K562 (cell line): ENCODE data around the gene MAP3K4. TPM values are rescaled to one million over a fixed set of nuclear protein-coding genes. Genes with fewer than 3 reads are reported as not detected.

ENCODE experiments used
- ATF3 ChIP-seq, 2 experiments: fragments of 450-650 bp in 1 of 2; sonication (generic) in 1 of 2; formaldehyde crosslinking in 1 of 2; IDR thresholded peaks in 1 of 2; conservative IDR thresholded peaks in 1 of 2; 2 replicates each; pipeline versions ENCODE4 v1.6.1 to v1.8.1; 2016 to 2023; ENCODE audit warnings: mild to moderate bottlenecking in 2 of 2, moderate library complexity in 2 of 2, inconsistent platforms in 1 of 2, missing genetic modification reagents in 1 of 2
- BACH1 ChIP-seq: fragments of 200-800 bp; sonication (Bioruptor generic); IDR thresholded peaks from 2 replicates; pipeline ENCODE4 v1.6.1; 2016; ENCODE audit warnings: missing genetic modification characterization, missing compliant biosample characterization
- CTCF ChIP-seq, 3 experiments: IDR thresholded peaks in 2 of 3; conservative IDR thresholded peaks in 1 of 3; 2 replicates each; pipeline ENCODE4 v1.5.1; 2011 to 2012; ENCODE audit warnings: low read length in 3 of 3, mild to moderate bottlenecking in 3 of 3, control low read depth in 2 of 3, improper control_type of control experiment in 1 of 3, inconsistent platforms in 1 of 3, low read depth in 1 of 3, mixed read lengths in 1 of 3, moderate library complexity in 1 of 3; ENCODE audit not compliant: insufficient read depth in 2 of 3
- DEAF1 ChIP-seq: fragments of 450-650 bp; formaldehyde crosslinking; IDR thresholded peaks from 2 replicates; pipeline ENCODE4 v1.4.0; 2020; ENCODE audit warnings: mild to moderate bottlenecking, moderate library complexity
- FIP1L1 ChIP-seq: fragments of 200-400 bp; formaldehyde crosslinking; IDR thresholded peaks from 2 replicates; pipeline ENCODE4 v1.6.1; 2018; ENCODE audit warnings: mild to moderate bottlenecking, low read depth, low read length; ENCODE audit not compliant: poor library complexity, severe bottlenecking
- GABPB1 ChIP-seq: sonication (generic); formaldehyde crosslinking; IDR thresholded peaks from 2 replicates; pipeline ENCODE4 v1.8.0; 2022; ENCODE audit warnings: mild to moderate bottlenecking, missing genetic modification reagents
- HNRNPK ChIP-seq: fragments of 200-400 bp; formaldehyde crosslinking; IDR thresholded peaks from one replicate; pipeline ENCODE4 v1.6.1; 2018; ENCODE audit warnings: mild to moderate bottlenecking, low read depth, low read length; ENCODE audit not compliant: poor library complexity, severe bottlenecking
- HSF4 ChIP-seq: fragments of 250-450 bp; sonication (Bioruptor Pico); IDR thresholded peaks from 2 replicates; pipeline ENCODE4 v2.1.2; 2022; ENCODE audit warnings: mild to moderate bottlenecking, moderate library complexity, borderline replicate concordance
- MTA2 ChIP-seq: fragments of 450-650 bp; IDR thresholded peaks from 2 replicates; pipeline ENCODE4 v1.6.1; 2016; ENCODE audit warnings: low read depth
- POLR2G ChIP-seq: fragments of 200-400 bp; formaldehyde crosslinking; IDR thresholded peaks from 2 replicates; pipeline ENCODE4 v1.6.1; 2017; ENCODE audit warnings: low read depth, mild to moderate bottlenecking, antibody characterized with exemption, low read length, moderate library complexity
- SIN3B ChIP-seq: fragments of 450-650 bp; IDR thresholded peaks from 2 replicates; pipeline ENCODE4 v1.6.1; 2017; ENCODE audit warnings: low read depth, mild to moderate bottlenecking, moderate library complexity
- THRAP3 ChIP-seq: fragments of 450-650 bp; IDR thresholded peaks from 2 replicates; pipeline ENCODE4 v1.6.1; 2016; ENCODE audit warnings: mild to moderate bottlenecking, inconsistent platforms, borderline replicate concordance
- polyA plus RNA-seq, 8 experiments: library from polyadenylated mRNA; depleted of rRNA in 4 of 8; stranded (reverse) in 5 of 8; unstranded in 3 of 8; fragments of >200 nt; fragmentation: Nextera tagmentation in 2 of 8; fragmentation: Illumina TruSeq in 1 of 8; extraction: Ambion mirVana in 2 of 8; extraction: Trizol in 1 of 8; gene quantifications; 2 replicates each; pipeline versions ENCODE4 v1.2.1 to v1.2.3, GENCODE V29; 2011 to 2014; ENCODE audit warnings: inconsistent platforms in 1 of 8, missing spikeins in 1 of 8
- total RNA-seq, 7 experiments: library from RNA; depleted of rRNA in 6 of 7; stranded (reverse); fragments of >200 nt in 6 of 7; fragmentation: Illumina TruSeq in 2 of 7; extraction: Trizol in 2 of 7; gene quantifications; 2 replicates each; pipeline versions ENCODE4 v1.2.1 to v1.2.3, GENCODE V29; 2011 to 2021; ENCODE audit warnings: low replicate concordance in 1 of 7

The MAP3K4 gene
- total and polyA plus RNA-seq, 9 of the 15 experiments (the other 6 are each of a cell fraction or from before 2014, with no cell fraction given): 21.0 to 77.2 (median 48.9) TPM

- 0 out of 6 replicates have a peak, but pooled peaks of 1 of the 3 experiments have one; percentile 14 for TF ChIP-seq CTCF (IDR thresholded peaks at IDR 0.05 in 2 of 3, conservative IDR thresholded peaks at IDR 0.05 in 1 of 3; ENCODE audit: insufficient read depth in 2 of 3, low read depth in 1 of 3, low read length in 3 of 3)
- TF ChIP-seq POLR2G: peak; percentile 42; the same call in 1 of the 2 replicates
- TF ChIP-seq HNRNPK: no peak
- no peak for TF ChIP-seq MTA2
- TF ChIP-seq FIP1L1: peak; percentile 36
- TF ChIP-seq SIN3B: no peak
- no peak for TF ChIP-seq THRAP3
- no peak for TF ChIP-seq BACH1 (tag)
- no peak for TF ChIP-seq ATF3 (IDR thresholded peaks at IDR 0.05)
- TF ChIP-seq ATF3 (CRISPR knock-in tag; conservative IDR thresholded peaks at IDR 0.05): no peak
- TF ChIP-seq DEAF1 (CRISPR knock-in tag): no peak
- TF ChIP-seq GABPB1: no peak
- no peak for TF ChIP-seq HSF4 (CRISPR knock-in tag)
- TF ChIP-seq, all 486 proteins: peak for 8
Observed at GRCh38 chr6:161138543-161139303, 147.2 kb downstream of the MAP3K4 start (continued).
